HG03196 (cell line): Measurements from ENCODE around the gene OXLD1.
"Not testable (repeated sequence)": the region's sequence is repeated elsewhere in the genome, so short reads cannot be mapped to it uniquely, and the experiment has no call there.

ENCODE experiments used
- ATAC-seq: cut with Tn5 transposase; IDR thresholded peaks from one replicate; pipeline ENCODE4 v1.9.1; 2021; ENCODE audit not compliant: unreplicated experiment

The OXLD1 gene

GRCh38 chr17:81621494-81622130 is 44.8 kb downstream of the OXLD1 start:
- ATAC-seq: no peak

GRCh38 chr17:81618307-81618706 is 48.1 kb downstream of the OXLD1 start:
- ATAC-seq: not testable (repeated sequence)

GRCh38 chr17:81616877-81617276 is 49.5 kb downstream of the OXLD1 start:
- no peak for ATAC-seq

- no peak for ATAC-seq
These were observed 50.9 kb downstream of the OXLD1 start for GRCh38 chr17:81615401-81615930.
